Gastrocnemius medialis (tissue), 4 donors: ENCODE data around the gene EWSR1.

Experiments used
- CTCF ChIP-seq, 5 experiments: fragments of 450-650 bp in 3 of 5; fragments of 200-600 bp in 2 of 5; sonication (generic) in 2 of 5; IDR thresholded peaks in 4 of 5; conservative IDR thresholded peaks in 1 of 5; 1 replicate in 4 of 5; 2 replicates in 1 of 5; pipeline ENCODE4 v1.5.1; 2016 to 2019; ENCODE audit warnings: antibody characterized with exemption in 5 of 5, mild to moderate bottlenecking in 3 of 5, moderate library complexity in 3 of 5
- POLR2A ChIP-seq, 2 donors: fragments of 450-650 bp; IDR thresholded peaks; one replicate each; pipeline ENCODE4 v1.6.1; 2017; ENCODE audit warnings: antibody characterized with exemption in 2 of 2, mild to moderate bottlenecking in 2 of 2, moderate library complexity in 2 of 2

DNA sequence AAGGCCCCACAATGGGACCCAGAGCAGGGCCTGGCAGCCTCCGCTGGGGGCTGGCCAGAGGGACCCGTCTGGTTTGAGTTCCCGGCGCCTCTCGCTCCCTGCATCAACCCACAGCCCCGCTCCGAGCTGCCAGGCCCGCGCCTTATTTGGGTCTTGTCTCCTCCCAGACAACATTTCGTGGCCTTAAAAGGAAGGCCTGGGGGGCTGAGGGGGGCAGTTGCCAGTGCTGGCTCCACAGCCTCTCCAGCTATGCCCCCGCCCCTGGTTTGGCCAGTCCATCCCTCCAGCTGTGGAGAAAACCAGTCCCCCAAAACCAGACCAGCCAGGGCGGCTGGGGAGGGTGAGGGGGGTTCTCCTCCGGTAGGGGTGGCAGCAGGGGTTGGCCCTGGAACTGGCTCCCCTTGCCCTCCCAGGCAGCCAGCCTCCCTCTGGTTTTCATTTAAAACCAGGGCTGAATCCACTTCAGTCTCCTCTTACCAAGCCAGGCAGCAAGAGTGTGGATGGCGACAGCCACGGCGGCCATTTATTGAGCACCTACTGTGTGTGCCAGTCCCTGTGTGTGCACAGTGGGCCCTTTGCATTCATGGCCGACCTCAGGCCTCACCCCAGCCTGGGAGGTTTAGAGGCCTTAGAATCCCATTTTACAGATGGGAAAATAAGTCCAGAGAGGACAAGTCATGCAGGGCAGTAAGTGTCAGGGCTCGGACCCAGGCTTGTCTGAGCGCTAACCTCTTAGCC is 43.8 kb upstream of the EWSR1 start:
- TF ChIP-seq CTCF (IDR thresholded peaks at IDR 0.05 in 4 of 5, conservative IDR thresholded peaks at IDR 0.05 in 1 of 5) (no peak), POLR2A (IDR thresholded peaks at IDR 0.05) (no peak)
